Stimulated activated CD8-positive, alpha-beta memory T cell treated with anti-CD3 and anti-CD28 coated beads, Interleukin-15, amount 100 ng/mL, for 48 hours (primary cell): Measurements from ENCODE around the gene CDK10.

ENCODE experiments used
- DNase-seq, 2 donors: peaks; one replicate each; pipeline ENCODE4 v3.0.0-alpha.2; 2020; ENCODE audit warnings: low read depth in 2 of 2

Gene CDK10

DNA sequence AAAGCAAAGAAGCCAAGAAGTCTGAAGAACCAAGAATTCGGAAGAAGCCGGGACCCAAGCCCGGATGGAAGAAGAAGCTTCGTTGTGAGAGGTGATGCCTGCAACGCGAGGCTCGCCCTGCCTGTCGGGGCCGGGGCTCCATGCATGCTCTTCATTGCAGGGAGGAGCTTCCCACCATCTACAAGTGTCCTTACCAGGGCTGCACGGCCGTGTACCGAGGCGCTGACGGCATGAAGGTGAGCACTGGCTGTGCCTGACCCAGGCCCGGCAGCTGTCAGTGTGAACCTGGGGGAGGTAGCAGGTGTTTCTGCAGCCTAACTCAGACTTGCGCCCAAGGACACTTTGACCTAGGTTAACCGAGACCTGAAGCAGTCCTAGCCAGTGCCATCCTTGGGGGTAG lies 46.8 kb downstream of the CDK10 start:
- DNase-seq = no peak

DNA sequence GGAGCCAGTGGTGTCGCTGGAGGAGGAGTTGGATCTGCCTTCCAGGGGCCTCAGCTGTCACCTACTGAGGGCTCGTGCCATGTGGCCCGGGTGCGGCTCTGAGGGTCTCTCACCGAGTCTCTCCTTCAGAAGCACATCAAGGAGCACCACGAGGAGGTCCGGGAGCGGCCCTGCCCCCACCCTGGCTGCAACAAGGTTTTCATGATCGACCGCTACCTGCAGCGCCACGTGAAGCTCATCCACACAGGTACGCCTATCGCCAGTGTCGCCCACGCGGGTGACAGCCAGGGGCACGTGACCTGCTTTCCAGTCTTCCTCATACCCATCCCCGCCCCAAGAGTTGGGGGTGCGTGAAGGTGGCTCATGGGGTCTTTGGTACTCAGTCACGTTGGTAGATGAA lies 47.3 kb downstream of the CDK10 start:
- DNase-seq = no peak

DNA sequence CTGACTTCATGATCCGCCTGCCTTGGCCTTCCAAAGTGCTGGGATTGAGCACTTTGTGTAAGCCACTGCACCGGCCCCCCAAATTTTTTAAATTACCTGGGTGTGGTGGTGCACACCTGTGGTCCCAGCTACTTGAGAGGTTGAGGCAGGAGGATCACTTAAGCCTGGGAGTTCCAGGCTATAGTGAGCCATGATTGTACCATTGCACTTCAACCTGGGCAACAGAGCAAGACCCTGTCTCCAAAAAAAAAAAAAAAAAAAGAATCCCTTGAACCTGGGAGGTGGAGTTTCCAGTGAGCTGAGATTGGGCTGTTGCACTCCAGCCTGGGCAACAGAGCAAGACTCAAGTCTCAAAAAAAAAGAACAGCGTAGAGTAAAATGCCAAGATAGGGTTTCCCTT lies 50.1 kb downstream of the CDK10 start:
- no peak for DNase-seq

DNA sequence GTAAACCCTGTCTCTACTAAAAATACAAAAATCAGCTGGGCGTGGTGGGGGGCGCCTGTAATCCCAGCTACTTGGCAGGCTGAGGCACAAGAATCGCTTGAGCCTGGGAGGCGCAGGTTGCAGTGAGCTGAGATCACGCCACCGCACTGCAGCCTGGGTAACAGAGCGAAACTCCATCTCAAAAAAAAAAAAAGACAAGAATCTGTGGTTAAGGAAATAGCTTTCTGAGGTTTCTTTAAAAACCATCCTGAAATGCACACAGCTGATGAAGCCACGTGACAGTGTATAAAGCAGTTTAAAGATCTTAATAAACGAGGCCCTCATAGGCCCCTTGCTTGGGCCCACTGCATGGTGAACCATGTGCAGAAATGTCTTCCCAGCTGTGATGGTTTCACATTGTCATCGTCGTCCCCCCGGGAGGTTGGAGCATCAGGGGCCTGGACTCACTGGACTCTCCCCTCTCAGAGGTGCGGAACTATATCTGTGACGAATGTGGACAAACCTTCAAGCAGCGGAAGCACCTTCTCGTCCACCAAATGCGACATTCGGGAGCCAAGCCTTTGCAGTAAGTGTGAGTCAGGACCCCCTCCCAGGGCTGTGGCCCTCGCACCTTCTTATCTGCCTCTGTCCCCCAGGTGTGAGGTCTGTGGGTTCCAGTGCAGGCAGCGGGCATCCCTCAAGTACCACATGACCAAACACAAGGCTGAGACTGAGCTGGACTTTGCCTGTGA lies 51.0 kb downstream of the CDK10 start:
- DNase-seq = no peak

DNA sequence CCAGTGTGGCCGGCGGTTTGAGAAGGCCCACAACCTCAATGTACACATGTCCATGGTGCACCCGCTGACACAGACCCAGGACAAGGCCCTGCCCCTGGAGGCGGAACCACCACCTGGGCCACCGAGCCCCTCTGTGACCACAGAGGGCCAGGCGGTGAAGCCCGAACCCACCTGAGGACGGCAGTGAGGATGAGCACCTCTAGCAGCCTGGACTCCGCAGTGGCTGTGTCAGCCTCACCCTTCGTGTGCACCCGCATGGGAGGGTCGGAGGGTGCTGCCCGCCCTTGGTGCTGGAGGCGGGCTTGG lies 51.5 kb downstream of the CDK10 start:
- no peak for DNase-seq

DNA sequence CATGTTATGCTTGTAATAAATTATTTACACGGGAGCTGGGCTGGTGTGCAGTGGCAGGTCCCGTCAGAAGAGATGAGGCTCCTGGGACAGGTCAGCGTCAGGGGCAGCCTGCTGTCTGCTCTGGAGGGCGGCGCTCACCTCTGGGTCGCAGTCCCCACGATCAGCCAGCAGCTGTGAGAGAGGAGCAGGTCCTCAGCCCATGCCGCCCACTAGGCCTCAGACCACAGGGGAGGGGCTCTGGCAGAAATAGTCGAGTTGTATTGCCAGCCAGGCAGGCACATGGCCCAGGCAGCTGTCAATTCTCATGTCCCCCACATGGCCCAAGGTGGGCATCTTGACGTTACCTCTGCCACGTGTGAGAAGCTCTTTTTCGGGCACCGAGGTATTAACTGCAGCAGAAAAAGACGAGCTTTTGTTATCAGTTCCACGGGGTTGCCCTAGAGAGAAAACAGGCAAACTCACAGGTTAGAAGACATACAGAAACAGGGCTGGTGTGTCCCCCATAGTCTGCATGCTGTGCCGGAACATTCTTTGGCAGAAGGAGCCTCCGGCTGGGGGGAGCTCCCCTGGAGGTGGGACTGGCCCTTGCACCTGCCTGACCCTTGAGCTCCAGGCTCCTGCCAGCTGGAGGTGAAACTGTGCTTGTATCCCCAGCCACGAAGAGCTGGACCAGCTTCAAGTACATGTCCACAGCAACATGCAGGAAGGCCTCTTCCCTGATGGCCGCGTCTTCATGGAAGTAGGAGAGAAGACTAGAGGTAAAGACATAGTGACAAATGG lies 52.2 kb downstream of the CDK10 start:
- no peak for DNase-seq

DNA sequence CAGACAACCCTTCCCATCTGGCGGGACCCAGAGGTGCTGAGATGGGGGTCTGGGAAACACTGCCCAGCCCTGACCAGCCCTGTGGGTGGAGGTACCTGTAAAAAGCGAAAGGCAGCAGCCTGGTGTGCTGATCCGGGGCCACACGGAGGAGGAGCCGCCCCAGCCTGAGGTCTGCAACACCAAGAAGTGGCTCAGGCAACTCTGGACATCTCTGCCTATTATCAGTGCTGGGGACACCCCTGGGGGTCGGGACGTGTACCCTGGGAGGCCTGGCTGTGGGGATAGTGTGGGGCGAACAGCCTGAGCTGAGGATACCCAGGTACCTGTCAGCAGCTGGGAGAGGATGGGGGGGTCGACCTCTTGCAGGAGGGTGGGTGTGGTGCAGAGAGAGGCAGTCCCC lies 52.9 kb downstream of the CDK10 start:
- no peak for DNase-seq

DNA sequence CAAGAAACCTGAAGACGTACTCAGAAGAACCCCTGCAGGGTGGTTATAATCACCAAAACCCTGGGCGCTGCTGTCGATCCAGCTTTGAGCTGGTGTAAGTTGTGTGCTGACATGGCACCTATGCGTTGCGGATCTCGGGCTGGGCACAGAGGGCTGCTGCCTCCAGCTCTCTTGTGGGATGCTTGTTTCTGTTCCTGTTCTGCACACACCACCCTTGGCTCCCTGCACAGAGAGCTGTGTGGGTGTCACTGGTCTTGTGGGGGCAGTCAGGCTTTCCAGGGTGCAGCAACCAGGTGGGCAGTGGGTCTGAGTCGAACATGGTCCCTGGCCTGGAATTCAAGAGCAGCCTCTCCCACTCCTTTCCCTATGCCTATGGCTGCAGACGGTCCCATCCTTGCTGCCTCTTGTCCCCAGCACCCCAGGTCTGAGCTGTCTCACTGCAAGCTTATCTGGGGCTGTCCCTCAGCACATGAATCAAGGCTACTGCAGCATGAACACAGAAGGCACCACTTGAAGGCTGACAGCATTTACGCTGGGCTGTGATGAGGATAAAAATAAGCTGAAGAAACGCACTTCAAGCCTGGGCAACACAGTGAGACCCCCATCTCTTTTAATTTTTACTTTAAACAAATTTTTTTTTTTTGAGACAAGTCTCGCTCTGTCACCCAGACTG lies 55.0 kb downstream of the CDK10 start:
- no peak for DNase-seq

DNA sequence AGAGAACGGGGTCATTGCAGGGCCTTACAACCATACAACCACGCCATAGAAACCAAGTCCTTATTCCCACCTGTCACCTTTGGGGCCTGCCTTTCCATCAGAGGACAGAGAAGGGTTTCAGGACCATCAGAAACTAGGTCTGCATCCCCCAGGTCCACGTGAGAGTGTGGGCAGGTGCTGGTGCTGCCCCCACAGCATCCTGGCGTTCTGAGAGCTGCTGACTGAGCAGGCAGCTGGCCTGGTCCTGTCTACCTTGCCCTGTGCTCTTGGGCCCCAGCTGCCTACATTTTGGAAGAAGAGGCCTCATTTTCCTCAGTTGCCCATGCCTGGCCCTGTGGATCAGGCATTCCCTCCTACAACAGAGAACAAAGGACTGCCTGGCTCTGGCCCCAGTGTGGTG lies 56.5 kb downstream of the CDK10 start:
- no peak for DNase-seq

DNA sequence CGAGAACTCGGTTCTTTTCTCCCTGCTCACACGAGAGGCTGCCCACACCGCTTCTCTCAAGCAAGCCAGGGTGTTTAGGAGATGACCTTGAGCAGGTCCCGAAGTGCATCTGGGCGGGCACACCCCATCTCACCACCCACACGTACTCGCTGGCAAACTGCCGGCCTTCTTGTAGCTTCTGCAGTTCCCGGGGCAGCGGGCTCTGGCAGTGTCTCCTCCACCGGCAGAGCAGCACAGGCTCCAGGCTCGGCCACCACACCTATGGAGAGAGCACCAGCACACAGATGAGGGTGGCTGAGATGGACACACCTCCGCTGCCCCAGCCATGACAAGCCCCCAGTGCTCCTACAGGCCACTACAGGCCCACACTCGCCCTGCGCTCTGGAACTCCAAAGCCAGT lies 58.3 kb downstream of the CDK10 start:
- DNase-seq = no peak
